Superior temporal gyrus (tissue), 1 donor: ENCODE data around the gene STX3.

ENCODE experiments used
- DNase-seq: peaks from one replicate; pipeline ENCODE4 v3.0.0-alpha.2; 2016; ENCODE audit errors: extremely low spot score

Gene STX3

DNA sequence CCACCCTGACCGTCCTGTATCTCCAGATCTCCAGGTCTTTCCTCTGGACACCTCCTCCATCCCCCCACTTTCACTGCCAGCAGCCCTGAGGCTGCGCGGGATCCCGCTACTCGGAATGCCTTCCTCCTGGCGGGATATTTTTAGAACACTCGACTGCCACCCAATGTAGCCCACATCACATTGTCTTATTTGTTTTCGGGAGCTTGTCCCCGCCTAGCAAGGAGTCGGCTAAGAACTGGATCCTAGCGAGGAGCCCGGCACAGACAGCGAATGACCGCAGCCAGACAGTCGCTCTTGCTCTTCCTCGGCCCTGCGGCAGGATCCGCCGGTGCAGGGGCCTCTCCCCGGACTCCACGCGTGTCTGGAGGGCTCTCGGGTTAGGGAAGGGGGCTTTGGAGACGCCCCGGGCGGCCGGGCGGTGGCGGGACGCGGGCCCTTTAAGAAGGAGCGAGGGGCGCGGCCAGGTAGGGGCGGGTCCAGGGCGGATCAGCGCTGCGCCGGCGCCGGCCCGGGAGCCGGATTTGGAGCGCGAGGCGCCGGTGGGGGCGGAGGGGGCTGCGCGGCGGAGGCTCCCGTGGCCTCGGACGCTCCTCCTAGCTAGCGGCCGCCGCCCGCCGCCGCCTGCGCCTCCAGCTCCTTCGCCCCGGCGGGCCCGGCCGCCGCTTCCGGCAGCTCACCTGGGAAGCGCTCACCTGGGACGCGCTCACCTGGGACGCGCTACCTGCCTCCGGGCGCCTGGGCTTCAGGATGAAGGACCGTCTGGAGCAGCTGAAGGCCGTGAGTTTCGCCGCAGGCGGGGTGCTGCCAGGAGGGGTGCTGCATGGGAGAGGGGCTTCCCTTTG lies at the start of gene STX3:
Gene STX3 (plus strand): TSS at position 518 of the 842 bp plus-strand sequence. CDS start 230 bp downstream, at position 748.
- DNase-seq, result peak; percentile 69

GRCh38 chr11:59706518-59707285 lies 48.5 kb upstream of the STX3 start:
- DNase-seq, result no peak

DNA sequence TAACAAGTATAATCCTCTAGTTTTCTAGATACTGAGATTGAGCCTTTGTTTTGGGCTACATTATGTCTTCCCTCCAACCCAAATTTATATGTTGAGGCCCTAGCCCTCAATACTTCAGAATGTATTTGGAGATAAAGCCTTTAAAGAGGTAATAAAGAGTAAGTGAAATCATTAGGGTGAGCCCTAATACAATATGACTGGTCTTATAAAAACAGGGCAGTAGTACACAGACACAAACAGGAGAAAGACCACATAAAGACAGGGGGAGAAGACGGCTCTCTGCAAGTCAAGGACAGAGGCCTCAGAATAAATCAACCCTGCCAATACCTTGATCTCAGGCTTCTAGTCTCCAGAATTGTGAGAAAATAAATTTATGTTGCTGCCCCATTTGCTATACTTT lies 47.8 kb upstream of the STX3 start:
- no peak for DNase-seq

GRCh38 chr11:59708537-59708936 lies 46.6 kb upstream of the STX3 start:
- no peak for DNase-seq

GRCh38 chr11:59710136-59710847 lies 44.9 kb upstream of the STX3 start:
- no peak for DNase-seq

DNA sequence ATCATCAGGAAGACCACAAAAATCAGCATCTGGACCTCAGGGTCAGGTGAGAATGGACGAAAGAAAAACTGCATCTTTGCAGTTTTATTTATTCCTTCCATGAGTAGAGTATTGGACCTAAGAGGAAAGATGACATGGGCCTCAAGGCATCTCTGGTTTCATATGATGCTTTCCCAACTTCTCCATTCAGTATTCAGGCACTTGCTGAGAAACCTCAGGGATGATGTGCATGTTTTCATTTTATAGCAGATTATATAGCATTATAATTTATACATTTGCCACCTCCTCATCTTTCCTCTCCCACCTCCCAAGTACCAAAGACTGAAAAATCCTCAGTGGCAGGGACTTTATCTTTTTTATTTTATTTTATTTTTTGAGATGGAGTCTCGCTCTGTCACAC lies 41.4 kb upstream of the STX3 start, which contains the start of gene OR10V1:
Gene OR10V1 (minus strand): TSS at position 101 of the 400 bp plus-strand sequence. CDS start 0 bp downstream, at position 101.
- DNase-seq, result no peak

DNA sequence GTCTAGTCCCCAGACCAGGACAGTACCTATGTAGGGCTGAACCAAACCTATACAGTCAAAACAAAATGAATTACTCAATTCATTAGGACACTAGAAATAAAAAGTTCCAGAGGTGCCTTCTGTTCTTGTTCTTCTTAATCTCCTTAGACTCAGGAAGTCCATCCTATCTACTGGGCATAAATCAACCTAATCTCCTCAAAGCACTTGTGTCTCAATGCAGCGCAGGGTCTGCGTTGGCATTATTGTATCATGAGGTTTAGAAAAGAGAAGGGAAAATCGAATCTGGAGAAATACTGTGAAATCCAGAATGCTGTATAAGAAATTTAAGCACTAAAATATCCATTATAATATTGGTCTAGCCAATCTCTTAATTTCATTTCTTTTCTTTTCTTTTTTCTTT lies 39.1 kb upstream of the STX3 start:
- DNase-seq, result no peak

GRCh38 chr11:59719556-59719955 lies 35.6 kb upstream of the STX3 start:
- peak; percentile 47 for DNase-seq

DNA sequence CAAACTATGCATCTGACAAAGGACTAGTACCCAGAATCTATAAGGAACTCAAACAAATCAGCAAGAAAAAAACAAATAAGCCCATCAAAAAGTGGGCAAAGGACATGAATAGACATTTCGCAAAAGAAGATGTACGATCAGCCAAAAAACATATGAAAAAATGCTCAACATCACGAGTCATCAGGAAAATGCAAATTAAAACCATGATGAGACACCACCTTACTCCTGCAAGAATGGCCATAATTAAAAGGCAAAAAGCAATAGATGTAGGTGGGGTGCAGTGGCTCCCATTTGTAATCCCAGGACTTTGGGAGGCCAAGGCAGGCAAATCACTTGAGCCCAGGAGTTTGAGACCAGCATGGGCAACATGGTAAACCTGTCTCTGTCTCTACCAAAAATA lies 31.1 kb upstream of the STX3 start:
- no peak for DNase-seq

DNA sequence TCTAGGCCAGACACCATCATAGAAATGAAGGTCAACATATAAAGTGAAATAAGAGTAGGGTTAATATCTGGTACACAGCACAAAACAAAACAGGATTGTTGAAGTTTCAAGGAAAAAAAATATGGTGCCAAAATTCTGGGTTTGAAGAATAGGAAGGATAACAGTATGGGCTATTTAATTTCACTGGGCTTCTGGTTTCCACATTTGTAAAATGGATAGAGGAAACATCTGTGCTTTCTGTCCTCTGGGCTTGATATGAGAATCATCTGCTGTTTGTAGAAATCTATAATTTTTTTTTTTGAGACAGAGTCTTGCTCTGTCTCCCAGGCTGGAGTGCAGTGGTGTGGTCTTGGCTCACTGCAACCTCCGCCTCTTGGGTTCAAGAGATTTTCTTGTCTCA lies 27.8 kb upstream of the STX3 start:
- no peak for DNase-seq

- no peak for DNase-seq
These were observed 27.0 kb upstream of the STX3 start for GRCh38 chr11:59728154-59728553.

- DNase-seq, result no peak
These were observed 26.3 kb upstream of the STX3 start for GRCh38 chr11:59728913-59729312.

GRCh38 chr11:59729834-59730233 lies 25.3 kb upstream of the STX3 start:
- DNase-seq, result no peak

DNA sequence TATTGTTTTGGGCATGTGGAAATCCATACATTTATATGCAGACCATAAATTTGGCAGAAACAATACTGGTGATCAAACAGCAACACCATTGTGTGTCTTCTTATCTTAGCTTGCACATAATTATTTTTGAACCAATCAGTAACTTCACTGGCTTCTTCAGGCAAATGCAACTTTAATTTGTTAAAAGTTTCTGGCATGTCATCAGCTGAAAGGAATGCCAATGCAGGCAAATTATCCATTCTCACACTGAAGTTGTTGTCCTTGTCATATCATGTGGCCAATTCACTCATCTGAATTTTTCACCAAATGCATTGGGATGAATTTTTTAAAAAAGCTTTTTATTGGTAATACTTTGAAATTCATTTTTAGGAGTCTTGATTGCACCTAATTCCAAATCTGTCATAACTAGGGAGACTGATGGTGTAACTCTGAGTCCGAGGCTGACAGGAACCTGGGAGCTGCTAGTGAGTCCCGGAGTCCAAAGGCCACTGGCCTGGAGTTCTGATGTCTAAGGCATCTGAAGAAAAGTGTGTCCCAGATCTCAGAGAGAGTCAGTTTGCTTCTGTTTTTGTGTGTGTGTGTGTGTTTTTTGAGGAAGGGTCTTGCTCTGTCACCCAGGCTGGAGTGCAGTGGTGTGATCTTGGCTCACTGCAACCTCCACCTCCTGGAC lies 24.1 kb upstream of the STX3 start:
- no peak for DNase-seq

DNA sequence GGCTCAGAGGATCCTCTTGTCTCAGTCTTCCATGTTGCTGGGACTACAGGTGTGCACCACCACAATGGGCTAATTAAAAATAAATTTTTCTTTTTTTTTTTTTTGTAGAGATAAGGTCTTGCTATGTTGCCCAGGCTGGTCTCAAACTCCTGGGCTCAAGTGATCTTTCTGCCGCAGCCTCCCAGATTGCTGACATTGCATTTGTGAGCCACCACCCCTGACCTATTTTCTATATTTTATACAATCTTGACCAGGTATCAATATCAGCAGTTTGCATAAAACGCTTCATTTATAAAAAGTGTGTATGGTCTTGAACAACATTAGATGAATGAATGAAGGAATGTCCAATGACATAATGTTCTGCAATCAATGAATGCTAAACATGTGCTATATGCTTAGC lies 9.1 kb upstream of the STX3 start:
- DNase-seq, result no peak

GRCh38 chr11:59753650-59754493 lies 1.3 kb upstream of the STX3 start:
- peak; percentile 93 for DNase-seq

- no peak for DNase-seq
These were observed 700 bp upstream of the STX3 start for GRCh38 chr11:59754494-59754858.

DNA sequence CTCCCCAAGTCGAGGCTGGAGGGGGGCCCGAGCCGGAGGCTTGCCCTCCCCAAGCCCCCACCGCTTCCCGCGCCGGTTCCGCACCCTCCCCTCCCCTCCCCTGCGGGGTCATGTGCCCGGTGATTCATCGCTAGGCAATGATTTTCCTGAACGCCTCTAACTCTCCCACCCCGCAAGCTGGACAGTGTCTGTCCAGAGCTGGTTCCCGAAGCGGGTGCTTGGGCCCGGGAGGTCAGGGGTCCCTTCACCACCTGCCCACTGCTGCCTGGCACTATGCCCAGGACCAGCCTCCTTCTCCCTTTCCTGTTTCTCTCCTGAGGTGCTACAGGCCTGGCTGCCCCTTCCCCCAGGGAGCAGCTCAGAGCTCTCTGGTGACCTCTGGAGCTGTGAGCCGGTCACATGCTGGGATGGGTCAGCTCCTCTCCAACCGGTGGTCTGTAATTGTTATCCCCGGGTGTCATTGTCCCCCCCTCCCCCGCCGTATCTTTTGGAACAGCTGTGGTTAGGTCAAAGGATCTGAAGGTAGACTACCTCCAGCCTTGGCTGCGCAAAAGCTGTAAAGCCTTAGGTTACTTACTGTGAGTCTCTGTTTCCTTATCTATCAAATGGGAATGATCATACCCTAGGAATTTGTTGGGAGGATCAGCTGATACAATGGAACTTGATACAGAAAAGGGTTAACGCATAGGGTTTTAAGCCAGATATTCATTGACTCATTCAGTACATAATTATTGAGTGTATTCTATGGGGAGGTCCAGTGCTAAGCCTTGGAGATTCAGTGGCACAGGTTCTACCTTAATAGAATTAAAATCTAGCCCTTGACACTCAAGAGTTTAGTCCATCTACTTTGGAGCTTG lies 753 bp downstream of the STX3 start:
- peak; percentile 65 for DNase-seq

DNA sequence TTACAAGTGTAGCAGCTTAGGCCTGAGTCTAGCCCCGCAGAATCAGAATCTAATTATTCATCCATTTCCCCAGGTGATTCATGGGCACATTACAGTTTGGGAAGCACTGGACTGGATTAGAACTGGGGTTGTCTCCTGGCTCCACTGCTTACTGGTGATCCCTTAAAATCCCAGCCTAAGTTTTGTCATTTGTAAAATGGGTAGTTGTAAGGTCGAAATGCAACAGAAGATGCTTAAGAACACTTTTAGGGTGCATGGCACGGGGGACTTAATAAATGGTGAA lies 1.3 kb downstream of the STX3 start:
- no peak for DNase-seq

- no peak for DNase-seq
These were observed 1.7 kb downstream of the STX3 start for GRCh38 chr11:59756845-59757244.
